ENCODE measurements around the gene CYTH4. TPM values are rescaled to one million over a fixed set of nuclear protein-coding genes. Genes with fewer than 3 reads are reported as not detected.
A peak's percentile ranks its signal among the peaks of the same experiment; 100 is the strongest.

The CYTH4 gene
- total RNA-seq, 4 donors from 2014 or later = 17.4 to 83.5 (median 34.4) TPM

DNA sequence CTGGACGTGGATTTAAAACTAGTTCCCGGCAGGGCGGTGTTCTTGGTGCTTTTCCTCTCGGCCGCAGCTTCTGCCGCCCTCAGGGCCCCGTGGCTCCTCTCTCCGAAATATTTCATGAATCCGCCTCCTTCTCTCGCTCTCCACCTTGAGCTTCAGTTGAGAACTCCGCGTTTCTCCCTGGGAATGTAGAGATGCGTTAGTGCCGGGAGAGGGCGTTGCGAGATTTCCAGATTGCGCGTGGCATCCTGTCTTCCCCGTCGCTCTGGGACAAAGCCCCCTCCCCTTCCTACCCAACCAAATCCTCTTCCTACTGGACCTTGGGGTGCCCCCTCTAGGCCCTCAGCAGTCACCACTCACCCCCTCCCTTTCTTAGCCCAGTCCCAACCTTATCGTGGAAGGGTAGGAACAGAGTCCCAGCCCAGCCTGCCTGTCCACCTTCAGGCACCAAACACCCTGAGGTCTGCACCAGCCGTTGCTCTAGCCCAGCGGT lies 22.7 kb upstream of the CYTH4 start:
- DNase-seq (ENCODE audit: low spot score) (no peak), ATAC-seq (ENCODE audit: low FRiP score) (no peak)
- TF ChIP-seq, protein P1, sequence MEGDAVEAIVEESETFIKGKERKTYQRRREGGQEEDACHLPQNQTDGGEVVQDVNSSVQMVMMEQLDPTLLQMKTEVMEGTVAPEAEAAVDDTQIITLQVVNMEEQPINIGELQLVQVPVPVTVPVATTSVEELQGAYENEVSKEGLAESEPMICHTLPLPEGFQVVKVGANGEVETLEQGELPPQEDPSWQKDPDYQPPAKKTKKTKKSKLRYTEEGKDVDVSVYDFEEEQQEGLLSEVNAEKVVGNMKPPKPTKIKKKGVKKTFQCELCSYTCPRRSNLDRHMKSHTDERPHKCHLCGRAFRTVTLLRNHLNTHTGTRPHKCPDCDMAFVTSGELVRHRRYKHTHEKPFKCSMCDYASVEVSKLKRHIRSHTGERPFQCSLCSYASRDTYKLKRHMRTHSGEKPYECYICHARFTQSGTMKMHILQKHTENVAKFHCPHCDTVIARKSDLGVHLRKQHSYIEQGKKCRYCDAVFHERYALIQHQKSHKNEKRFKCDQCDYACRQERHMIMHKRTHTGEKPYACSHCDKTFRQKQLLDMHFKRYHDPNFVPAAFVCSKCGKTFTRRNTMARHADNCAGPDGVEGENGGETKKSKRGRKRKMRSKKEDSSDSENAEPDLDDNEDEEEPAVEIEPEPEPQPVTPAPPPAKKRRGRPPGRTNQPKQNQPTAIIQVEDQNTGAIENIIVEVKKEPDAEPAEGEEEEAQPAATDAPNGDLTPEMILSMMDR (IDR thresholded peaks at IDR 0.05) = no peak

DNA sequence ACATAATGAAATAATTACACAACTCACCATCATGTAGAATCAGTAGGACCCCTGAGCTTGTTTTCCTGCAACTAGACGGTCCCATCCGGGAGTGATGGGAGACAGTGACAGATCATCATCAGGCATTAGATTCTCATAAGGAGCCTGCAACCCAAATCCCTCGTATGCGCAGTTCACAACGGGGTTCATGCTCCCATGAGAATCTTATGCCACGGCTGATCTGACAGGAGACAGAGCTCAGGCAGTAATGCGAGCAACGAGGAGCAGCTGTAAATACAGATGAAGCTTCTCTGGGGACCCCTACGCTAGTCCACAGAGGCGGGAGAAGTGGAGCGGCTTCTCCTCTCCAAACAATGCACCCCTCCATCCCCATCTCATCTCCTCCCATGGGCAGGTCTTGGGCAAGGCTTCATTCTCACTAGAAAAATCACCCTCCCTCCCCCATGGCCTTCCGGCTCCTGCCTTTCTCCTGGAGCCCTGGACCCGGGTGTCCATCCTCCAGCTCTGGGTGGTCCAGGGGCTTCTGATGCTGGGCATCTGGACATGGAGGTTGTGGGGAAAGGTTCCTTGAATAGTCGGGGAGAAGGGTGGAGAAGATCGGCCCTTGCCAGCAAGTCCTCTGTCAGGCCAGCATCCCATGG lies 22.0 kb upstream of the CYTH4 start:
- DNase-seq (ENCODE audit: low spot score) = no peak
- no peak for ATAC-seq (ENCODE audit: low FRiP score)
- TF ChIP-seq, protein P1 (IDR thresholded peaks at IDR 0.05) = no peak

DNA sequence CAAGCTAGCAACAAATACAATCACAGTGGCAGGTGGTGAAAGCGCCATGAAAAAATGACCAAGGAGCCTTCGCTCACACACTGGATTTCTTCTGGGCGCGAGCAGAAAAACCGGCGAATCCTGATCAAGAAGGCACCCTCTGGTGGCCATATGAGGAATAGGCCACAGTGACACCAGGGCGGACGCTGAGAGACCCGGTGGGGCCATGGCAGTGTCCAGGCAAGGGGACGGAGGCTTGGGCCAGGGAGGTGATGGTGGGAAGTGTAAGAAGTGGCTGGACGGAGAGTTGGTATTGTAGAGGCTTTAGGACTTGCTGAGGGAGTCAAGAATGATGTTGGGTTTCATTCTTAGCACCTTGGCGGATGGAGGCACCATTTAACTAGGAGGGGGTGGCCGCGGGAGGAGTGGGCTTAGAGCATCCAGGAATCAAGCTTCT lies 21.4 kb upstream of the CYTH4 start:
- DNase-seq (ENCODE audit: low spot score) (no peak), ATAC-seq (ENCODE audit: low FRiP score) (peak; percentile 50)
- TF ChIP-seq, protein P1 (IDR thresholded peaks at IDR 0.05) = peak in 1 of 3 donors; percentile 59

DNA sequence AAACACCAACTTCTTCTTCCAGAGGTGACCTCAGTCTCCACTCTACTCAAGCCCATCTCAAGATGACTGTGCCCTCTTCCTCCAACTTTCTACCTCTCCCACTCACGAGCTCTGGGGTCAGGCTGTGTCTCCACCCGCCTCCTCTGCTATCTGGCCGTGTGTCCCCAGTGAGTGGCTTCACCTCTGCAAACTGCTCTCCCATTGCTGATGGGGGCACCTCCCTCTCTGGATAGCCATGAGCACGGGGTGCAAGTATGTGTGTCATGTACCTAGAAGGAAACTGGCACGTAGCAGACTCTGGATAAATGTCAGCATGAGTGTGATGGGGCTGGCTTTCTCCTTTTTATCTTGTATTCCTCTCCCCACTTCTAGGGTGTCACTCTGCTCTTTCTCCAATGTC lies 20.0 kb upstream of the CYTH4 start:
- DNase-seq (ENCODE audit: low spot score) (no peak), ATAC-seq (ENCODE audit: low FRiP score) (no peak)
- TF ChIP-seq, protein P1 (IDR thresholded peaks at IDR 0.05) = no peak

DNA sequence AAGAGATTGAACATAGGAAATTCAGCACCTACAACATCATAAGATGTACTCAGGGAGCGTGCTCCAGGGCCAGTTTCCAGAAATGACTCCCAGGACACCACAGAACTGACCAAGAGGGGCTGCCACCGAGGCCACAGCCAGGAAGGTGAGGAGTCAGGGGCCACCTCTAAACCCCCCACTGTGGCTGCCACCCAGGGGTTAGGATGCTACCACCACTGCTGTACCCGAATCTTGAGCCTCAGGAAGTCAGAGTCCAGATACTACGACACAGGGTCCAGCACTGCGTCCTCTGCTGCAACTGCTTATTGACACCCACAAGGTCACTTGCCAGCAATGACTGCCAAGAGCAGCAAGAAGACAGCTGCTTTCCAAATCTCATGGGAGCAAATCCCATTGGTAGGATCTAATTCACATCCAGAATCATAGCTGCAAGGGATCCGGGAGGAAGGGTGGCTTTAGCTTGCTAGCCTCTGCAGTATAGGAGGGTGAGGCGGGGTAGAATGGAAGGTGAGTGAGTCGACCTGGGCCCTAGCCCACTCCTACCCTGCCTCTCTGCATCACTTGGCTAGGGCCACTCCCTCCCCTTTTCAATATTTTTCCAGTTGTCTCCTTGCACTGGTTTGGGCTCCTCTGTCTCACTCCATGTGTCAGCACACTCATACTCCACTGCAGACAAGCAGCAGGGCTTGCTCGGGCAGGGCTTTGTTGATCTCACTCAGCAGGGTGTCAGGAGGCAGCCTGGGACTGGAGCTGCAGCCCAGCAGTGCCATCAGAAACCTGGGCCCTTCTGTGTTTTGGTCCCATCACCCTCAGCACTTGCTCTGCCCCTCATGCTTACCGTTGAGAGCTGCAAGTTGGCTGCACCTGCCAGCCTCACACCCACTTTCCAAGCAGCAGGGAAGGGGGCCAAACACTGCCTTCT lies 18.1 kb upstream of the CYTH4 start:
- TF ChIP-seq, protein P1 (IDR thresholded peaks at IDR 0.05) = no peak
- ATAC-seq (ENCODE audit: low FRiP score) (no peak), DNase-seq (ENCODE audit: low spot score) (no peak)

DNA sequence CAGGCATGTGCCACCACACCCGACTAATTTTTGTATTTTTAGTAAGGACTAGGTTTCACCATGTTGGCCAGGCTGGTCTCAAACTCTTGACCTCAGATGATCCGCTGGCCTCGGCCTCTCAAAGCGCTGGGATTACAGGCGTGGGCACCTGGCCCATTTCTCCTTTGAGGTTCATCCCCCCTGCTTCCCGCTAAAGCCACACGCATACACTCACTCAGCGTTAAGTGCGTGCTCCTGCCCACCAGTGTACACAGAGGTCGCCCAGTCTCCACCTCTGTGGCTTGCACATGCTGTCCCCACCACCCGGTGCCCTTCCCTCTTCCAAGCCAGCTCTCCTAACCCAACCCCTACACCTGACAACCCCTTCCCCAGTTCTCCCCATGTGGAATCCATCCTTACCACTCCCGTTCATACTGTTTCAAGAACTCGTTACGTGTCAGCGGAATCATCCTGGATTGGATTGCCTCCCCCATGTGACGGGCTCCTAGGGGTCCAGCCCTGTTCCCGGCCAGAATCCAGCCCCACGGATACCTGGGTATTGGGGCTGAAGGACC lies 15.7 kb upstream of the CYTH4 start:
- no peak for ATAC-seq (ENCODE audit: low FRiP score)

More for the DNA sequence above, 15.7 kb upstream of the CYTH4 start:
- TF ChIP-seq, protein P1 (IDR thresholded peaks at IDR 0.05) = no peak
- DNase-seq (ENCODE audit: low spot score) = no peak
